HG03378 (cell line): ENCODE measurements around the gene CTIF.
A peak's percentile ranks its signal among the peaks of the same experiment; 100 is the strongest.

Experiments used
- ATAC-seq: cut with Tn5 transposase; IDR thresholded peaks from one replicate; pipeline ENCODE4 v1.9.1; 2021; ENCODE audit warnings: mild to moderate bottlenecking, moderate library complexity; ENCODE audit not compliant: unreplicated experiment

CTIF gene

GRCh38 chr18:48826806-48827205, 288.0 kb downstream of the CTIF start:
- no peak for ATAC-seq

GRCh38 chr18:48827291-48828193, 288.7 kb downstream of the CTIF start:
- ATAC-seq = no peak

GRCh38 chr18:48828194-48828545, 289.3 kb downstream of the CTIF start:
- ATAC-seq = no peak

- ATAC-seq = no peak
These were observed 290.0 kb downstream of the CTIF start for GRCh38 chr18:48828691-48829442.

- ATAC-seq = no peak
These were observed 290.8 kb downstream of the CTIF start for GRCh38 chr18:48829443-48830149.

GRCh38 chr18:48831113-48831759, 292.4 kb downstream of the CTIF start:
- no peak for ATAC-seq

GRCh38 chr18:48831802-48832201, 293.0 kb downstream of the CTIF start:
- no peak for ATAC-seq

GRCh38 chr18:48832938-48833700, 294.3 kb downstream of the CTIF start:
- ATAC-seq = no peak

GRCh38 chr18:48833701-48834412, 295.0 kb downstream of the CTIF start:
- ATAC-seq = peak; percentile 72

- ATAC-seq = peak; percentile 68
These were observed 295.7 kb downstream of the CTIF start for GRCh38 chr18:48834413-48835031.

GRCh38 chr18:48835119-48835518, 296.3 kb downstream of the CTIF start:
- no peak for ATAC-seq

- no peak for ATAC-seq
These were observed 296.9 kb downstream of the CTIF start for GRCh38 chr18:48835745-48836170.

- ATAC-seq = no peak
These were observed 297.5 kb downstream of the CTIF start for GRCh38 chr18:48836231-48836805.

GRCh38 chr18:48836806-48837615, 298.2 kb downstream of the CTIF start:
- no peak for ATAC-seq

GRCh38 chr18:48837676-48838075, 298.8 kb downstream of the CTIF start:
- no peak for ATAC-seq

GRCh38 chr18:48838166-48838775, 299.4 kb downstream of the CTIF start:
- ATAC-seq = no peak
